Measurements from ENCODE around the gene ZC3H6.

DNA sequence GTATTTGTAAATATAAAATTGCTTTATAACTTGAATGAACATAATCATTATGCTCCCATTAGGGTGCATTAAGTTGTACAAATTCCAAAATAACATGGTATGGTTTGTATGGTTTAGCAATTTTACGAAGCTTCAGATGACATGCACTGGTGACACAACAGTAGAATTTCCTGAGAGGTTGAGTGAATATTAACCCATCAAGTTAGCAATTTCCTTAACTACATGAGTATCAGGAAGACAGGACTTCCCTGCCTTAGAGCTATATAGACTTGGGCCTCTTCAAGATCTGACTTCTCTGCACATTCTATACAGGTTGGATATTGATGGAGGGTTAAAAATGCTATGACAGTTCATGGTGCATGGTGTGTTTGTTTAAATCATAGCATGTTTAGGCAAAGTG lies 60.2 kb downstream of the ZC3H6 start:
- no peak for TF ChIP-seq EZH2 (IDR thresholded peaks at IDR 0.05; ENCODE audit: borderline replicate concordance, insufficient read depth, low read depth, low read length, poor library complexity, severe bottlenecking)
- no peak for TF ChIP-seq CTCF (IDR thresholded peaks at IDR 0.05)
